HepG2 (cell line): Measurements from ENCODE around the gene ATL2. TPM values are rescaled to one million over a fixed set of nuclear protein-coding genes. Genes with fewer than 3 reads are reported as not detected.
A peak's percentile ranks its signal among the peaks of the same experiment; 100 is the strongest.

Experiments
- ATM ChIP-seq: fragments of 450-650 bp; IDR thresholded peaks from 2 replicates; pipeline ENCODE4 v1.7.1; 2017; ENCODE audit warnings: mild to moderate bottlenecking, borderline replicate concordance
- SIN3B ChIP-seq: fragments of 150-350 bp; IDR thresholded peaks from 2 replicates; pipeline ENCODE4 v1.6.1; 2014; ENCODE audit warnings: low read length
- YY1 ChIP-seq: IDR thresholded peaks from 2 replicates; pipeline ENCODE4 v1.6.1; 2011; ENCODE audit warnings: low read length, low read depth, moderate library complexity, mild to moderate bottlenecking; ENCODE audit not compliant: insufficient read depth, insufficient replicate concordance
- ZNF670 ChIP-seq: sonication (generic); formaldehyde crosslinking; IDR thresholded peaks from 2 replicates; pipeline ENCODE4 v1.8.0; 2022; ENCODE audit warnings: mild to moderate bottlenecking, missing genetic modification reagents, borderline replicate concordance
- ZSCAN20 ChIP-seq: sonication (generic); formaldehyde crosslinking; IDR thresholded peaks from 2 replicates; pipeline ENCODE4 v1.4.0; 2020; ENCODE audit warnings: missing genetic modification reagents, mild to moderate bottlenecking, borderline replicate concordance
- polyA plus RNA-seq, 8 experiments: library from polyadenylated mRNA; depleted of rRNA in 3 of 8; stranded (reverse) in 7 of 8; unstranded in 1 of 8; fragments of >200 nt; fragmentation: Illumina TruSeq in 4 of 8; extraction: Trizol in 4 of 8; gene quantifications; 2 replicates each; pipeline versions ENCODE4 v1.2.1 to v1.2.3, GENCODE V29; 2011 to 2016; ENCODE audit warnings: low read depth in 4 of 8, missing spikeins in 1 of 8, mixed read lengths in 1 of 8; ENCODE audit not compliant: insufficient read depth in 1 of 8
- total RNA-seq, 5 experiments: library from RNA; depleted of rRNA; stranded (reverse); fragments of >200 nt; fragmentation: Illumina TruSeq; extraction: Trizol; gene quantifications; 2 replicates each; pipeline ENCODE4 v1.2.3, GENCODE V29; 2016; ENCODE audit warnings: low read depth in 1 of 5
- TF ChIP-seq, protein P1 (sequence below): sonication (generic); formaldehyde crosslinking; IDR thresholded peaks from 2 replicates; pipeline ENCODE4 v1.5.1; 2020; ENCODE audit warnings: missing genetic modification reagents, mild to moderate bottlenecking, borderline replicate concordance
- TF ChIP-seq, protein P2 (sequence below): sonication (generic); formaldehyde crosslinking; IDR thresholded peaks from 2 replicates; pipeline ENCODE4 v1.5.0; 2020; ENCODE audit warnings: mild to moderate bottlenecking, missing genetic modification reagents
- TF ChIP-seq, protein P3 (sequence below): sonication (generic); formaldehyde crosslinking; IDR thresholded peaks from 2 replicates; pipeline ENCODE4 v1.8.0; 2022; ENCODE audit warnings: mild to moderate bottlenecking, missing genetic modification reagents
- TF ChIP-seq, protein P4 (sequence below): sonication (generic); formaldehyde crosslinking; IDR thresholded peaks from 2 replicates; pipeline ENCODE4 v1.5.0; 2020; ENCODE audit warnings: mild to moderate bottlenecking, missing genetic modification reagents, borderline replicate concordance
- TF ChIP-seq, protein P5 (sequence below): sonication (generic); formaldehyde crosslinking; IDR thresholded peaks from 2 replicates; pipeline ENCODE4 v1.4.0; 2020; ENCODE audit warnings: missing genetic modification reagents

Gene ATL2
- total and polyA plus RNA-seq, 2 of the 13 experiments (the other 11 are each of a cell fraction or from before 2014, with no cell fraction given) = 56.5 to 119 TPM

DNA sequence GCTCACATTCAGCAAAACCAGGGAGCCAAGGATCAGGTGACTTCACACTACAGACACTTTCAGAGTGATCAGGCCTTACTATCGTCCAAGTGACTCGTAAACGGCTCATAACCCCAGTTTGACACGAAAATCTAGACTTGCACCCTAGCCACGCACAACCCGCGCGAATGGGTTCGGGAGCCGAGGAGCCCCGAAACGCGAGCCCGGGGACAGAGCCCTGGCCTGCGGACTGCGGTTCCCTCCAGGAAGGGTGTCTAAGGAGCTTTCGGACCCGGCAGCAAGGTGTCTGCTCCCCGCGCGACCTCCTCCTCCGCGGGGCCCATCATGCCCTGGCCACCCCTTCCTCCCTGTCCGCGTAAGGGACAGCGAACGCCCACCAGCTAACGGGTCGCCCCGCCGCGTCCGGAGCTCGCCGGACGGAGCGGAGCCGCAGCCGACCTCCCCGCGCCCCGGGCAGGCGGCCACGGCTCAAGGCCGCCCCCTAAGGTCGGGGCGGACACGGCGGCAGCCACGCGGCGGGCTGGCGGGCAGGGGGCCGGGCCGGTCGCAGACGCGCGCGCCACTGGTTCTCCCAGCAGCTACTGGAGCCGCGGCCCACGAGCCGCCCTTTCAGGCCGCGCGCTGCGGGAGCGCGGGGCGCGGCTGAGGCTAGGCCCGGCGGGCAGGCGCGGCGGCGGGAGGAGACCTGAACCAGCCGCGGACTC lies 575 bp downstream of the ATL2 start (continued):
- TF ChIP-seq, protein P1, sequence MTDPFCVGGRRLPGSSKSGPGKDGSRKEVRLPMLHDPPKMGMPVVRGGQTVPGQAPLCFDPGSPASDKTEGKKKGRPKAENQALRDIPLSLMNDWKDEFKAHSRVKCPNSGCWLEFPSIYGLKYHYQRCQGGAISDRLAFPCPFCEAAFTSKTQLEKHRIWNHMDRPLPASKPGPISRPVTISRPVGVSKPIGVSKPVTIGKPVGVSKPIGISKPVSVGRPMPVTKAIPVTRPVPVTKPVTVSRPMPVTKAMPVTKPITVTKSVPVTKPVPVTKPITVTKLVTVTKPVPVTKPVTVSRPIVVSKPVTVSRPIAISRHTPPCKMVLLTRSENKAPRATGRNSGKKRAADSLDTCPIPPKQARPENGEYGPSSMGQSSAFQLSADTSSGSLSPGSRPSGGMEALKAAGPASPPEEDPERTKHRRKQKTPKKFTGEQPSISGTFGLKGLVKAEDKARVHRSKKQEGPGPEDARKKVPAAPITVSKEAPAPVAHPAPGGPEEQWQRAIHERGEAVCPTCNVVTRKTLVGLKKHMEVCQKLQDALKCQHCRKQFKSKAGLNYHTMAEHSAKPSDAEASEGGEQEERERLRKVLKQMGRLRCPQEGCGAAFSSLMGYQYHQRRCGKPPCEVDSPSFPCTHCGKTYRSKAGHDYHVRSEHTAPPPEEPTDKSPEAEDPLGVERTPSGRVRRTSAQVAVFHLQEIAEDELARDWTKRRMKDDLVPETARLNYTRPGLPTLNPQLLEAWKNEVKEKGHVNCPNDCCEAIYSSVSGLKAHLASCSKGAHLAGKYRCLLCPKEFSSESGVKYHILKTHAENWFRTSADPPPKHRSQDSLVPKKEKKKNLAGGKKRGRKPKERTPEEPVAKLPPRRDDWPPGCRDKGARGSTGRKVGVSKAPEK = no peak
- TF ChIP-seq, protein P2, sequence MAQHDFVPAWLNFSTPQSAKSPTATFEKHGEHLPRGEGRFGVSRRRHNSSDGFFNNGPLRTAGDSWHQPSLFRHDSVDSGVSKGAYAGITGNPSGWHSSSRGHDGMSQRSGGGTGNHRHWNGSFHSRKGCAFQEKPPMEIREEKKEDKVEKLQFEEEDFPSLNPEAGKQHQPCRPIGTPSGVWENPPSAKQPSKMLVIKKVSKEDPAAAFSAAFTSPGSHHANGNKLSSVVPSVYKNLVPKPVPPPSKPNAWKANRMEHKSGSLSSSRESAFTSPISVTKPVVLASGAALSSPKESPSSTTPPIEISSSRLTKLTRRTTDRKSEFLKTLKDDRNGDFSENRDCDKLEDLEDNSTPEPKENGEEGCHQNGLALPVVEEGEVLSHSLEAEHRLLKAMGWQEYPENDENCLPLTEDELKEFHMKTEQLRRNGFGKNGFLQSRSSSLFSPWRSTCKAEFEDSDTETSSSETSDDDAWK (CRISPR knock-in tag) = no peak
- TF ChIP-seq, protein P3, sequence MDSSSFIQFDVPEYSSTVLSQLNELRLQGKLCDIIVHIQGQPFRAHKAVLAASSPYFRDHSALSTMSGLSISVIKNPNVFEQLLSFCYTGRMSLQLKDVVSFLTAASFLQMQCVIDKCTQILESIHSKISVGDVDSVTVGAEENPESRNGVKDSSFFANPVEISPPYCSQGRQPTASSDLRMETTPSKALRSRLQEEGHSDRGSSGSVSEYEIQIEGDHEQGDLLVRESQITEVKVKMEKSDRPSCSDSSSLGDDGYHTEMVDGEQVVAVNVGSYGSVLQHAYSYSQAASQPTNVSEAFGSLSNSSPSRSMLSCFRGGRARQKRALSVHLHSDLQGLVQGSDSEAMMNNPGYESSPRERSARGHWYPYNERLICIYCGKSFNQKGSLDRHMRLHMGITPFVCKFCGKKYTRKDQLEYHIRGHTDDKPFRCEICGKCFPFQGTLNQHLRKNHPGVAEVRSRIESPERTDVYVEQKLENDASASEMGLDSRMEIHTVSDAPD (CRISPR knock-in tag) = no peak
- TF ChIP-seq ZSCAN20 (CRISPR knock-in tag) (0 out of 2 replicates have a peak, but pooled peaks have one; percentile 19), YY1 (no peak), ZNF670 (CRISPR knock-in tag) (peak; percentile 19; the same call in 1 of the 2 replicates), ATM (no peak), SIN3B (no peak)
- TF ChIP-seq, protein P4, sequence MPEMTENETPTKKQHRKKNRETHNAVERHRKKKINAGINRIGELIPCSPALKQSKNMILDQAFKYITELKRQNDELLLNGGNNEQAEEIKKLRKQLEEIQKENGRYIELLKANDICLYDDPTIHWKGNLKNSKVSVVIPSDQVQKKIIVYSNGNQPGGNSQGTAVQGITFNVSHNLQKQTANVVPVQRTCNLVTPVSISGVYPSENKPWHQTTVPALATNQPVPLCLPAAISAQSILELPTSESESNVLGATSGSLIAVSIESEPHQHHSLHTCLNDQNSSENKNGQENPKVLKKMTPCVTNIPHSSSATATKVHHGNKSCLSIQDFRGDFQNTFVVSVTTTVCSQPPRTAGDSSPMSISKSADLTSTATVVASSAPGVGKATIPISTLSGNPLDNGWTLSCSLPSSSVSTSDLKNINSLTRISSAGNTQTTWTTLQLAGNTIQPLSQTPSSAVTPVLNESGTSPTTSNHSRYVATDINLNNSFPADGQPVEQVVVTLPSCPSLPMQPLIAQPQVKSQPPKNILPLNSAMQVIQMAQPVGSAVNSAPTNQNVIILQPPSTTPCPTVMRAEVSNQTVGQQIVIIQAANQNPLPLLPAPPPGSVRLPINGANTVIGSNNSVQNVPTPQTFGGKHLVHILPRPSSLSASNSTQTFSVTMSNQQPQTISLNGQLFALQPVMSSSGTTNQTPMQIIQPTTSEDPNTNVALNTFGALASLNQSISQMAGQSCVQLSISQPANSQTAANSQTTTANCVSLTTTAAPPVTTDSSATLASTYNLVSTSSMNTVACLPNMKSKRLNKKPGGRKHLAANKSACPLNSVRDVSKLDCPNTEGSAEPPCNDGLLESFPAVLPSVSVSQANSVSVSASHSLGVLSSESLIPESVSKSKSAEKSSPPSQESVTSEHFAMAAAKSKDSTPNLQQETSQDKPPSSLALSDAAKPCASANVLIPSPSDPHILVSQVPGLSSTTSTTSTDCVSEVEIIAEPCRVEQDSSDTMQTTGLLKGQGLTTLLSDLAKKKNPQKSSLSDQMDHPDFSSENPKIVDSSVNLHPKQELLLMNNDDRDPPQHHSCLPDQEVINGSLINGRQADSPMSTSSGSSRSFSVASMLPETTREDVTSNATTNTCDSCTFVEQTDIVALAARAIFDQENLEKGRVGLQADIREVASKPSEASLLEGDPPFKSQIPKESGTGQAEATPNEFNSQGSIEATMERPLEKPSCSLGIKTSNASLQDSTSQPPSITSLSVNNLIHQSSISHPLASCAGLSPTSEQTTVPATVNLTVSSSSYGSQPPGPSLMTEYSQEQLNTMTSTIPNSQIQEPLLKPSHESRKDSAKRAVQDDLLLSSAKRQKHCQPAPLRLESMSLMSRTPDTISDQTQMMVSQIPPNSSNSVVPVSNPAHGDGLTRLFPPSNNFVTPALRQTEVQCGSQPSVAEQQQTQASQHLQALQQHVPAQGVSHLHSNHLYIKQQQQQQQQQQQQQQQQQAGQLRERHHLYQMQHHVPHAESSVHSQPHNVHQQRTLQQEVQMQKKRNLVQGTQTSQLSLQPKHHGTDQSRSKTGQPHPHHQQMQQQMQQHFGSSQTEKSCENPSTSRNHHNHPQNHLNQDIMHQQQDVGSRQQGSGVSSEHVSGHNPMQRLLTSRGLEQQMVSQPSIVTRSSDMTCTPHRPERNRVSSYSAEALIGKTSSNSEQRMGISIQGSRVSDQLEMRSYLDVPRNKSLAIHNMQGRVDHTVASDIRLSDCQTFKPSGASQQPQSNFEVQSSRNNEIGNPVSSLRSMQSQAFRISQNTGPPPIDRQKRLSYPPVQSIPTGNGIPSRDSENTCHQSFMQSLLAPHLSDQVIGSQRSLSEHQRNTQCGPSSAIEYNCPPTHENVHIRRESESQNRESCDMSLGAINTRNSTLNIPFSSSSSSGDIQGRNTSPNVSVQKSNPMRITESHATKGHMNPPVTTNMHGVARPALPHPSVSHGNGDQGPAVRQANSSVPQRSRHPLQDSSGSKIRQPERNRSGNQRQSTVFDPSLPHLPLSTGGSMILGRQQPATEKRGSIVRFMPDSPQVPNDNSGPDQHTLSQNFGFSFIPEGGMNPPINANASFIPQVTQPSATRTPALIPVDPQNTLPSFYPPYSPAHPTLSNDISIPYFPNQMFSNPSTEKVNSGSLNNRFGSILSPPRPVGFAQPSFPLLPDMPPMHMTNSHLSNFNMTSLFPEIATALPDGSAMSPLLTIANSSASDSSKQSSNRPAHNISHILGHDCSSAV (CRISPR knock-in tag) = no peak
- TF ChIP-seq, protein P5, sequence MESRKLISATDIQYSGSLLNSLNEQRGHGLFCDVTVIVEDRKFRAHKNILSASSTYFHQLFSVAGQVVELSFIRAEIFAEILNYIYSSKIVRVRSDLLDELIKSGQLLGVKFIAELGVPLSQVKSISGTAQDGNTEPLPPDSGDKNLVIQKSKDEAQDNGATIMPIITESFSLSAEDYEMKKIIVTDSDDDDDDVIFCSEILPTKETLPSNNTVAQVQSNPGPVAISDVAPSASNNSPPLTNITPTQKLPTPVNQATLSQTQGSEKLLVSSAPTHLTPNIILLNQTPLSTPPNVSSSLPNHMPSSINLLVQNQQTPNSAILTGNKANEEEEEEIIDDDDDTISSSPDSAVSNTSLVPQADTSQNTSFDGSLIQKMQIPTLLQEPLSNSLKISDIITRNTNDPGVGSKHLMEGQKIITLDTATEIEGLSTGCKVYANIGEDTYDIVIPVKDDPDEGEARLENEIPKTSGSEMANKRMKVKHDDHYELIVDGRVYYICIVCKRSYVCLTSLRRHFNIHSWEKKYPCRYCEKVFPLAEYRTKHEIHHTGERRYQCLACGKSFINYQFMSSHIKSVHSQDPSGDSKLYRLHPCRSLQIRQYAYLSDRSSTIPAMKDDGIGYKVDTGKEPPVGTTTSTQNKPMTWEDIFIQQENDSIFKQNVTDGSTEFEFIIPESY (CRISPR knock-in tag) = no peak
